Liver (tissue), 9 donors: ENCODE measurements around the gene SYCP3. TPM values are rescaled to one million over a fixed set of nuclear protein-coding genes. Genes with fewer than 3 reads are reported as not detected.

Experiments used
- DNase-seq: peaks from one replicate; pipeline ENCODE4 v3.0.0-alpha.2; 2017; ENCODE audit warnings: low spot score
- H3K27ac ChIP-seq, 2 donors: one replicate each; pipeline ENCODE4 v1.7.0; 2013; ENCODE audit warnings: inconsistent platforms in 2 of 2, low read length in 2 of 2, control low read depth in 1 of 2, low read depth in 1 of 2, mild to moderate bottlenecking in 1 of 2
- H3K27me3 ChIP-seq, 4 donors: one replicate each; pipeline versions ENCODE4 v1.6.1 to v1.7.0; 2013; ENCODE audit warnings: low read length in 3 of 4, inconsistent platforms in 1 of 4, mild to moderate bottlenecking in 1 of 4, moderate library complexity in 1 of 4; ENCODE audit not compliant: control insufficient read depth in 4 of 4, insufficient read depth in 4 of 4
- H3K36me3 ChIP-seq, 4 donors: one replicate each; pipeline versions ENCODE4 v1.6.1 to v1.7.0; 2013; ENCODE audit warnings: low read length in 3 of 4, mild to moderate bottlenecking in 3 of 4, low read depth in 1 of 4, moderate library complexity in 1 of 4; ENCODE audit not compliant: control insufficient read depth in 4 of 4, insufficient read depth in 3 of 4
- H3K4me1 ChIP-seq, 4 donors: one replicate each; pipeline versions ENCODE4 v1.6.1 to v1.7.0; 2013; ENCODE audit warnings: low read length in 3 of 4, mild to moderate bottlenecking in 3 of 4, moderate library complexity in 1 of 4; ENCODE audit not compliant: control insufficient read depth in 4 of 4, insufficient read depth in 4 of 4
- H3K4me3 ChIP-seq, 3 donors: one replicate each; pipeline versions ENCODE4 v1.6.1 to v1.7.0; 2013; ENCODE audit warnings: low read length in 3 of 3, control low read depth in 1 of 3, low read depth in 1 of 3, mild to moderate bottlenecking in 1 of 3
- H3K9ac ChIP-seq, 2 donors: one replicate each; pipeline ENCODE4 v1.7.0; 2013; ENCODE audit warnings: low read length in 2 of 2, mild to moderate bottlenecking in 2 of 2, moderate library complexity in 2 of 2, control low read depth in 1 of 2, low read depth in 1 of 2
- H3K9me3 ChIP-seq, 4 donors: one replicate each; pipeline versions ENCODE4 v1.6.1 to v1.7.0; 2013; ENCODE audit warnings: low read length in 3 of 4; ENCODE audit not compliant: control insufficient read depth in 4 of 4
- ATF3 ChIP-seq: IDR thresholded peaks from 2 replicates; pipeline ENCODE4 v1.6.1; 2016; ENCODE audit warnings: antibody characterized with exemption
- CTCF ChIP-seq: fragments of 150-350 bp; IDR thresholded peaks from 2 replicates; pipeline ENCODE4 v1.5.1; 2017; ENCODE audit warnings: improper control_type of control experiment, low read depth, low read length; ENCODE audit not compliant: missing input control
- EGR1 ChIP-seq, 2 donors: IDR thresholded peaks; 2 replicates each; pipeline ENCODE4 v1.6.1; 2016 to 2018; ENCODE audit warnings: antibody characterized with exemption in 2 of 2, low read depth in 2 of 2
- FOXA1 ChIP-seq: IDR thresholded peaks from 2 replicates; pipeline ENCODE4 v1.6.1; 2016; ENCODE audit warnings: antibody characterized with exemption
- FOXA2 ChIP-seq: IDR thresholded peaks from 2 replicates; pipeline ENCODE4 v1.6.1; 2016; ENCODE audit warnings: antibody characterized with exemption
- GABPA ChIP-seq, 2 donors: IDR thresholded peaks in 1 of 2; conservative IDR thresholded peaks in 1 of 2; 2 replicates each; pipeline ENCODE4 v1.6.1; 2016; ENCODE audit warnings: antibody characterized with exemption in 2 of 2, mild to moderate bottlenecking in 1 of 2, moderate library complexity in 1 of 2
- HNF4A ChIP-seq, 2 donors: conservative IDR thresholded peaks; 2 replicates each; pipeline ENCODE4 v1.6.1; 2016; ENCODE audit warnings: antibody characterized with exemption in 2 of 2, mild to moderate bottlenecking in 2 of 2
- HNF4G ChIP-seq: IDR thresholded peaks from 2 replicates; pipeline ENCODE4 v1.6.1; 2016; ENCODE audit warnings: antibody characterized with exemption
- JUND ChIP-seq, 2 donors: IDR thresholded peaks; 2 replicates each; pipeline ENCODE4 v1.6.1; 2016; ENCODE audit warnings: antibody characterized with exemption in 2 of 2
- NR2F2 ChIP-seq: IDR thresholded peaks from 2 replicates; pipeline ENCODE4 v1.6.1; 2016; ENCODE audit warnings: antibody characterized with exemption
- RAD21 ChIP-seq, 2 donors: IDR thresholded peaks; 2 replicates each; pipeline ENCODE4 v1.6.1; 2016; ENCODE audit warnings: antibody characterized with exemption in 2 of 2, mild to moderate bottlenecking in 2 of 2
- REST ChIP-seq: IDR thresholded peaks from 2 replicates; pipeline ENCODE4 v1.6.1; 2016; ENCODE audit warnings: antibody characterized with exemption, mild to moderate bottlenecking
- RXRA ChIP-seq, 2 donors: IDR thresholded peaks; 2 replicates each; pipeline ENCODE4 v1.6.1; 2017 to 2018; ENCODE audit warnings: antibody characterized with exemption in 2 of 2, mild to moderate bottlenecking in 1 of 2
- SP1 ChIP-seq: IDR thresholded peaks from 2 replicates; pipeline ENCODE4 v1.6.1; 2018; ENCODE audit warnings: antibody characterized with exemption, mild to moderate bottlenecking
- TAF1 ChIP-seq: conservative IDR thresholded peaks from 2 replicates; pipeline ENCODE4 v1.6.1; 2016; ENCODE audit warnings: antibody characterized with exemption, mild to moderate bottlenecking
- YY1 ChIP-seq: IDR thresholded peaks from 2 replicates; pipeline ENCODE4 v1.6.1; 2016; ENCODE audit warnings: antibody characterized with exemption, mild to moderate bottlenecking
- ZBTB33 ChIP-seq: IDR thresholded peaks from 2 replicates; pipeline ENCODE4 v1.6.1; 2016; ENCODE audit warnings: antibody characterized with exemption
- WGBS: extraction: QIAGEN DNeasy Blood & Tissue Kit; methylation state at CpG from one replicate; pipeline ENCODE4 v1.1.7; 2013; 5-methylcytosine and 5-hydroxymethylcytosine counted together
- polyA plus RNA-seq, 2 donors: library from polyadenylated mRNA; stranded (reverse) in 1 of 2; unstranded in 1 of 2; fragments of 200-250 nt in 1 of 2; fragments of >200 nt in 1 of 2; fragmentation: Nextera tagmentation in 1 of 2; extraction: Ambion mirVana in 1 of 2; gene quantifications; one replicate each; pipeline versions ENCODE4 v1.2.1 to v1.2.3, GENCODE V29; 2013 to 2015
- total RNA-seq, 2 donors: library from RNA; depleted of rRNA; stranded (reverse); fragments of >200 nt; gene quantifications; one replicate each; pipeline ENCODE4 v1.2.3, GENCODE V29; 2014
- TF ChIP-seq, protein P1 (sequence below): IDR thresholded peaks from 2 replicates; pipeline ENCODE4 v1.6.1; 2016; ENCODE audit warnings: antibody characterized with exemption
- donor health status: healthy.
- donor health status: healthy.
- donor health status: healthy.
- donor health status: healthy.
- donor health status: healthy.

Gene SYCP3
- total and polyA plus RNA-seq, 4 donors, result 0.17 to 3.0 TPM; not detected in 2

- Histone ChIP-seq H3K4me1 (no peaks in the 10 kb centered on the region), H3K36me3 (peaks cover 1 to 56% (median 34%) of the 10 kb centered on the region in 4 donors), H3K27ac (no peak overlapping the region), H3K9me3 (no peaks in the 10 kb centered on the region), H3K27me3 (no peaks in the 10 kb centered on the region), H3K4me3 (no peak overlapping the region), H3K9ac (no peak overlapping the region)
- DNase-seq, result no peak
- WGBS, result 82% methylated on average over 10 of the region's 10 CpGs
- TF ChIP-seq JUND (IDR thresholded peaks at IDR 0.05) (no peak), GABPA (IDR thresholded peaks at IDR 0.05 in 1 of 2, conservative IDR thresholded peaks at IDR 0.05 in 1 of 2) (no peak), FOXA1 (no peak), YY1 (no peak), CTCF (no peak), FOXA2 (no peak), RXRA (IDR thresholded peaks at IDR 0.05) (no peak), EGR1 (IDR thresholded peaks at IDR 0.05; ENCODE audit: low read depth in 2 of 2) (no peak), REST (no peak), NR2F2 (no peak), ZBTB33 (no peak), HNF4A (conservative IDR thresholded peaks at IDR 0.05) (no peak), TAF1 (no peak), RAD21 (IDR thresholded peaks at IDR 0.05) (no peak), ATF3 (no peak), SP1 (no peak), HNF4G (no peak)
- TF ChIP-seq, protein P1, sequence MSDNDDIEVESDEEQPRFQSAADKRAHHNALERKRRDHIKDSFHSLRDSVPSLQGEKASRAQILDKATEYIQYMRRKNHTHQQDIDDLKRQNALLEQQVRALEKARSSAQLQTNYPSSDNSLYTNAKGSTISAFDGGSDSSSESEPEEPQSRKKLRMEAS, result no peak
Observed at GRCh38 chr12:101743724-101744472, 4.6 kb upstream of the SYCP3 start.
